ENCODE measurements around the gene SHKBP1. TPM values are rescaled to one million over a fixed set of nuclear protein-coding genes. Genes with fewer than 3 reads are reported as not detected.

SHKBP1 gene
- total RNA-seq, 1 donor: 16.3 TPM

GRCh38 chr19:40567750-40568494 is 8.8 kb upstream of the SHKBP1 start:
- Histone ChIP-seq H2AFZ (ENCODE audit: low read length) (peak overlapping the region; percentile 70), H3K4me3 (ENCODE audit: insufficient read depth, low read length) (peak overlapping the region; percentile 67), H3K9me3 (ENCODE audit: low read depth, low read length) (no peaks in the 10 kb centered on the region), H3K79me2 (ENCODE audit: insufficient read depth, low read length) (no peaks in the 10 kb centered on the region), H3K27ac (ENCODE audit: low read depth, low read length) (no peak overlapping the region), H3K27me3 (ENCODE audit: insufficient read depth, low read length) (peaks cover 7% of the 10 kb centered on the region), H3K36me3 (ENCODE audit: insufficient read depth, low read length) (no peaks in the 10 kb centered on the region), H4K20me1 (ENCODE audit: insufficient read depth, low read length) (no peaks in the 10 kb centered on the region), H3K4me2 (ENCODE audit: insufficient read depth, low read length) (peak overlapping the region; percentile 76), H3K4me1 (ENCODE audit: insufficient read depth, low read length) (peaks cover 16% of the 10 kb centered on the region)
- TF ChIP-seq CTCF (IDR thresholded peaks at IDR 0.05; ENCODE audit: extremely low read depth, low read depth, low read length): no peak
- peak; percentile 84 for DNase-seq (ENCODE audit: insufficient read length, low spot score, missing footprints)

GRCh38 chr19:40570313-40571004 is 6.2 kb upstream of the SHKBP1 start:
- Histone ChIP-seq H3K36me3 (ENCODE audit: insufficient read depth, low read length) (no peaks in the 10 kb centered on the region), H3K27ac (ENCODE audit: low read depth, low read length) (peak overlapping the region; percentile 97), H3K27me3 (ENCODE audit: insufficient read depth, low read length) (peaks cover 4% of the 10 kb centered on the region), H3K4me1 (ENCODE audit: insufficient read depth, low read length) (peaks cover 16% of the 10 kb centered on the region), H2AFZ (ENCODE audit: low read length) (peak overlapping the region; percentile 94), H4K20me1 (ENCODE audit: insufficient read depth, low read length) (no peaks in the 10 kb centered on the region), H3K4me3 (ENCODE audit: insufficient read depth, low read length) (peak overlapping the region; percentile 78), H3K79me2 (ENCODE audit: insufficient read depth, low read length) (no peaks in the 10 kb centered on the region), H3K9me3 (ENCODE audit: low read depth, low read length) (no peaks in the 10 kb centered on the region), H3K4me2 (ENCODE audit: insufficient read depth, low read length) (peak overlapping the region; percentile 96)
- DNase-seq (ENCODE audit: insufficient read length, low spot score, missing footprints): peak; percentile 100
- TF ChIP-seq CTCF (IDR thresholded peaks at IDR 0.05; ENCODE audit: extremely low read depth, low read depth, low read length): peak; percentile 27

GRCh38 chr19:40571005-40571318 is 5.7 kb upstream of the SHKBP1 start:
- Histone ChIP-seq H3K9me3 (ENCODE audit: low read depth, low read length) (no peaks in the 10 kb centered on the region), H2AFZ (ENCODE audit: low read length) (peak overlapping the region; percentile 25), H3K27ac (ENCODE audit: low read depth, low read length) (no peak overlapping the region), H4K20me1 (ENCODE audit: insufficient read depth, low read length) (no peaks in the 10 kb centered on the region), H3K36me3 (ENCODE audit: insufficient read depth, low read length) (no peaks in the 10 kb centered on the region), H3K4me1 (ENCODE audit: insufficient read depth, low read length) (peaks cover 16% of the 10 kb centered on the region), H3K4me3 (ENCODE audit: insufficient read depth, low read length) (no peak overlapping the region), H3K27me3 (ENCODE audit: insufficient read depth, low read length) (peaks cover 4% of the 10 kb centered on the region), H3K4me2 (ENCODE audit: insufficient read depth, low read length) (peak overlapping the region; percentile 53), H3K79me2 (ENCODE audit: insufficient read depth, low read length) (no peaks in the 10 kb centered on the region)
- no peak for TF ChIP-seq CTCF (IDR thresholded peaks at IDR 0.05; ENCODE audit: extremely low read depth, low read depth, low read length)
- no peak for DNase-seq (ENCODE audit: insufficient read length, low spot score, missing footprints)

GRCh38 chr19:40571831-40572495 is 4.7 kb upstream of the SHKBP1 start:
- no peaks in the 10 kb centered on the region for H3K9me3 ChIP-seq (ENCODE audit: low read depth, low read length)
- no peak overlapping the region for H3K4me2 ChIP-seq (ENCODE audit: insufficient read depth, low read length)
- H3K27me3 ChIP-seq (ENCODE audit: insufficient read depth, low read length): peaks cover 4% of the 10 kb centered on the region
- H4K20me1 ChIP-seq (ENCODE audit: insufficient read depth, low read length): no peaks in the 10 kb centered on the region
- peaks cover under 1% of the 10 kb centered on the region for H3K79me2 ChIP-seq (ENCODE audit: insufficient read depth, low read length)
- no peak overlapping the region for H3K27ac ChIP-seq (ENCODE audit: low read depth, low read length)
- H3K36me3 ChIP-seq (ENCODE audit: insufficient read depth, low read length): no peaks in the 10 kb centered on the region
- TF ChIP-seq CTCF (IDR thresholded peaks at IDR 0.05; ENCODE audit: extremely low read depth, low read depth, low read length): no peak
- no peak overlapping the region for H2AFZ ChIP-seq (ENCODE audit: low read length)
- H3K4me1 ChIP-seq (ENCODE audit: insufficient read depth, low read length): peaks cover 16% of the 10 kb centered on the region
- H3K4me3 ChIP-seq (ENCODE audit: insufficient read depth, low read length): no peak overlapping the region
- DNase-seq (ENCODE audit: insufficient read length, low spot score, missing footprints): peak; percentile 84
